GM21367 (cell line): ENCODE results near the gene USP49.

ENCODE experiments used
- ATAC-seq: cut with Tn5 transposase; IDR thresholded peaks from one replicate; pipeline ENCODE4 v1.9.1; 2021; ENCODE audit not compliant: unreplicated experiment

Gene USP49

DNA sequence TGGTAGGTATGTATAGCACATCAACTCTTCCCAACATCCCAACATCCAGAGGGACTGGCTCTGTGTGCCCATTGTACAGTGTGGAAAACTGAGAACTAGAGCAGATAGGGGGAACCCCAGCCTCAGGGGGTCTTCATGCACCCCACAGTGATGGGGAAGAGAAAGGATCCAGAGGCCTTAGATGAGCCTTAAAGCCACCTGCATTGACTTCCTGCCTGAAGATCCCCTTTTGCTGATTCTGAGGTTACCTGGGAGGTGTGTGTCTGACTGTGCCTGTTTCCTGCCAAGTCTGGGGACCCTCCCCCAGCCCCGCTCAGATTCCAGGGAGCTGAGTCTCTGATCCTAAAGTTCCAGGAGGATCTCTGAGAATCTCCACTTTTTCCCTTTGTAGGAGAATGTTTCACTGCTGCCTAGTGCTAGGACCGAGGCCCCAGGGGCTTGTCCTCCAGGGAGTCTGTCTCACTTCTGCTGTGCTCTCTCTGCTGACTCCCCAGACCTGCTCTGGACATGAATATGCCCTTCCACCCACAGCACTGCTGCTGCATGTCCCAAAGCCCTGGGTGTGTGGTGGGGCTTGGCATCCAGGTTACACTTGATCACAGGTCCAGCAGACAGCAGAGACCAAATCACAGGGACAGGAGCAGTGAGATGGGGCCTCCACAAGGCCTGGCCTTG lies 135.1 kb downstream of the USP49 start:
- ATAC-seq, result no peak

DNA sequence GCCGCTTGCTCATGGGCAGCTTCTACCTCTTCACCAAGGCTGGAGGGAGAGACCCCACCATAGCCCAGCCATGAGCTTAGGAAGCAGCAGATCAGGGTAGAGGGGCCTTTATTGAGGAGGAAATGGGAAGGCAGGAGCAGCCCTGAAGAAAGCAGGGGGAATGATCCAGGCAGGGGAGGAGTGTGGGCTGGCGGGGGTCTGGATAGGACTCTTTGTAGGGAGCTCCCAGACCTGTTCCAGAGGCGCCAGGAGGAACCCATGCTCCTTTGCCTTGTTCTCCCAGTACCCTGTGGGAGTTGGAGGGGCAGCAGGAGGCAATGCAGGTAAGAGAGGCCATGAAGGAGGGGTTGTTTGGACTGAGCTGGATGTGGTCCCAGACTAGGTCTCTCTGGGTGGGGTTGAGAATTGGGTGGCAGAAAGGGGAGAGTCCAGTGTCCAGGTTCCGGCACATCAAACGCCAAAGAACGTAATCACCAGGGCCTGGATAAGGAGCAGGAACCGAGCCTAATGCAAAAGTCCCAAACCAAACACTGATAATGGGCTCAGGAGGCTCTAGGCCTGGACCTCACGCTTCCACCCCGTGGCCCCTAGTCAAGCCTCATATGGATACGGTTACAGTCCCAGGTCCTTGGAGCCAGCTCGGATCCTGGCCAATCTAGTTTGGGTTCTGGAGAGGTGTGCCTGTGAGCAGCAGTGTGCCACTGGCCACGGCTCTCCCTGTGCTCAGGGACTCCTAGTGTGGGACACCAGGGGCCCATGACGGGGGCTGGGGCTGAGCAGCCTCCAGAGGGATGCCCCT lies 135.9 kb downstream of the USP49 start:
- no peak for ATAC-seq

DNA sequence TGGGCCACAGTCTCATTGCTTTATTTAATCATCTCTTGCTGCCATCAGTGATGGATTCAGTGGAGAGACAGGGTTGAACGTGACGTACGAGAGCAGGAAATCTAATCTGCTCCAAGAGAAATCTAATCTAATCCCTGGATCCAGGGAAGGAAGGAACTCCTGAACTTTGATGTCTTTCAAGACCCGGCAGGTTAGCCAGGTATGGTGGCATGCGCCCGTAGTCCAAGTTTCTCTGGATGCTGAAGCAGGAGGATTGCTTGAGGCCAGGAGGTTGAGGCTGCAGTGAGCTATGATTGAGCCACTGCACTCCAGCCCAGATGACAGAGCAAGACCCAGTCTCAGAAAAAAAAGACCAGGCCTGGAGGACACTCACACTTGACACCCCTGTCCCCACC lies 136.5 kb downstream of the USP49 start:
- ATAC-seq, result no peak

DNA sequence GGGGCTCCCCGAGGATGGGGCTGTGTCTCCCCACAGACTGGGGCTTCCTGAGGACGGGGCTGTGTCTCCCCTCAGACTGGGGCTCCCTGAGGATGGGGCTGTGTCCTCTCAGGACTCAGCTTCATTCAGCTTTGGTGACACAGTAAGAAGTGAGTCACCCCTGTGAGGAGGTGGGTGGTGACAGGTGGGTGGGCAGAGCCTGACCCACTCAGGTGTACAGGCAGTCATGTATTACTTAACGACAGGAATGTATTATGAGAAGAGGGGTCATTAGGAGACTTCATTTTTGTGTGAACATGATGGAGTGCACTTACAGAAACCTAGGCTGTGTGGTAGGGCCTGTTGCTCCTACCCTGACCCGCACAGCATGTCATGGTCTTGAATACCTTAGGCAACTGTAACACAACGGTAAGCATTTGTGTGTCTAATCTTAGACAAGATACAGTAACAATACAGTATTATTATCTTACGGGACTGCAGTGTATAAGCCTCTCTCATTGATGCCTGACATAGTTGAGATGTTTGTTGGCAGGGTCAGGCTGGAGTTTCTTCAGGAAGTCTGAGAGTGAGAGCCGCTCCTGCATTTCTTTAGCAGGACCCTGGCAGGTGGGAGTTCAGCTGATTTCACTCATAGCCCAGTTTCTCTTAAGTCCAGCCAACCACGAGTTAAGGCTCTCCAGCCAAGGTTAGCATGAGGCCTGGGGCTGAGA lies 137.1 kb downstream of the USP49 start:
- ATAC-seq, result no peak

DNA sequence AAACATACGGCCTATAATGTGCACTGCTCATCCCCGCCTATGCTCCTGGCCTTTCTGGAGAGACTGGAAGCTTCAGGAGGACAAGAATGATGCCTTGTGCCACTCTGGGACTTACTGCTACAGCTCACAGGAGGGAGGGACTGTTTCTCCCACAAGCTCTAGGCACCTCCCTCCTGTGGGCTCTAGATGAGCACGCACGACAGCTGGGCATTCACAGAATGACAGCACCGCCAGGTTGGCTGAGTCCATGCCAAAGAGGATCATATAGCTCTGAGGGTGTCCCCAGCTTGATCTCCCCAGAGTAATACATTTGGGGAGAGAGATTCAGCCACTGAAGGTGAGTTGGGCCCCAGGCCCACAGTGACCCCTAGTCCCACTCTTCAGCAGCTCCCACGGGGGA lies 137.9 kb downstream of the USP49 start:
- ATAC-seq, result no peak

GRCh38 chr6:41756354-41756753 lies 138.8 kb downstream of the USP49 start:
- no peak for ATAC-seq

DNA sequence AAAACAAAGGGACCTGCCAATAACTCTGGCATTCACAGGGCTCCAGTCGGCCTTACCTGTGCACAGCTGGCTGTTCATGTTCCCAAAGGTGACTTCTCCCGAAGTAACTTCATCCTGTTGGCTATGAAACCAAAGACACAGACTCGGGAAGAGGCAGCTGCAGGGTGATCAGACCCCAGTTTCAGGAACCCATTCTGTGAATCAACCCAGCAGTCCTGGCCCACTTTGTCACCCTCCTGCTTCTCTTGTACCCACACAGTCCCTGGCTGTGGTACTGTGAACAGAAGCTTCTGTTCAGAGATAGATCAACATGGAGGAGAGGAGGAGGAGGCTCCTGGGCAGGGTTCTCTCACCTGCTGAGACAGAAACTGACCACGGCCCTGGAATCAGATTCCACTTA lies 139.3 kb downstream of the USP49 start:
- no peak for ATAC-seq

- ATAC-seq, result no peak
Observed at GRCh38 chr6:41750374-41750773, 144.8 kb downstream of the USP49 start.

- ATAC-seq, result no peak
Observed at GRCh38 chr6:41748542-41748941, 146.6 kb downstream of the USP49 start.

- ATAC-seq, result no peak
Observed at GRCh38 chr6:41748102-41748477, 147.1 kb downstream of the USP49 start.

DNA sequence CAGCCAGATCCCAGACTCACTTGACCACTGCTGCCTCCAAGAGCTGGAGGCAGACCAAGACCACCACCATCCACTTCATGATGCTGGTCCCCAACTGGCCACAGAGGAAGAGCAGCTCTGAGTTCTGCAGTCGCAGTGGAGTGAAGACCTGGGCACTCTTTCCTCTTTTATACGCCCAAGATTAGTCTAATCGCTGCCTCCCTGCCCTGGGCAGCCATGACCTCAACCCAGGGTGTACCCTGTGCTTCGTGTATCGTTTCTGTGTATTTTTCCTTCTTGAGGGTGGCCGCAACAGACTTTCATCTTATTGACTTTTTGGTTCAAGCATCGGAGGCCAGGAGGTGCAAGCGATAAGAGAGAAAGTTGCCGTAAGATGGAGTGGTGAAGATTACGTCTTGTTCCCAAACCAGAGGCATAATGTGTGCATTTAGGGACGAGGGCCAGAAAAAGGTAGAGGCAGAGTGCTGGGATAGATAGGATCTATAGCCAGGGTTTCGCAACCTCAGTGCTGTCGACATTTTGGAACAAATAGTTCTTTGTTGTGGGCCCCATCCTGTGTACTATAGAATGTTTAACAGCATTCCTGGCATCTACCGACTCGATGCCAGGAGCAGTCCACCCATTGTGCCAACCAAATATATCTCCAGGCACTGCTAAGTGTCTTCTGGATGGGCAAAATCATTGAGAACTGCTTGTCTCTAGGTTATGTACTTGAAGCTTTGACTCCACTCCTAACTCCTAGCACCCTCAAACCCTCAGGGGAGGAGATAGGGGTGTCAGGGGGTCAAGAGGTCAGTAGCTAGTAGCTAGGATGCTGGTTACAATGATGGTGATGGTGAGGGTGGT lies 147.7 kb downstream of the USP49 start, which contains the start of gene PGC:
Gene PGC, minus strand, starts transcription at position 142 of the 846 bp plus-strand sequence. Its CDS starts 63 bp downstream, at position 79.
- ATAC-seq, result no peak

GRCh38 chr6:41746107-41746506 lies 149.1 kb downstream of the USP49 start:
- no peak for ATAC-seq

DNA sequence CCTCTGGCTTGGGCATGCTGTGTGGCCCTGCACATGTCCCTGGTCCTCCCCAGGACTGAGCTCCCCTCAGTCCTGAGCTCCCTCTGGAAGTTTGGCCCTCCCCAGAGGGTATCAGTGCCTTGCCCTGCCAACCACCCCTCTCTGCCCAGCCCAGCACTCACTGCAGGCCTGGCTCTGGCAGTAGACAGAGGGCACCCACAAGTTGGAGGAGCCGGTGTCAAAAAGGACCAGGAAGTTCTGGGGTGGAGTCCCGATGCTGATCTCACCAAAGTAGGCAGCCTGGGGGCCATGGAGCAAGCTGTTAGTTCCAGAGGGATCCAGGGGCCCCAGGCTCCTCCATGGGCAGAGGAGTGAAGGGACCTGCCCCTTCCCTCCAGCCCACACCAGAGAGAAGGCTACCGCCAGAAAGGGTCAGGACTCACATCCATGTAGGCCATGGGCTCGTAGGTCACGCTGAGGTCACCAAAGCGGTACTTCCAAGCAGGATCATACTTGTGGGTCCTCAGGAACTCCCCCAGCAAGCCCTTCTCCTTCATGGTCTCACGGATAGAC lies 150.9 kb downstream of the USP49 start:
- no peak for ATAC-seq

GRCh38 chr6:41743406-41744235 lies 151.6 kb downstream of the USP49 start:
- ATAC-seq, result no peak

GRCh38 chr6:41741625-41742490 lies 153.3 kb downstream of the USP49 start:
- ATAC-seq, result no peak

DNA sequence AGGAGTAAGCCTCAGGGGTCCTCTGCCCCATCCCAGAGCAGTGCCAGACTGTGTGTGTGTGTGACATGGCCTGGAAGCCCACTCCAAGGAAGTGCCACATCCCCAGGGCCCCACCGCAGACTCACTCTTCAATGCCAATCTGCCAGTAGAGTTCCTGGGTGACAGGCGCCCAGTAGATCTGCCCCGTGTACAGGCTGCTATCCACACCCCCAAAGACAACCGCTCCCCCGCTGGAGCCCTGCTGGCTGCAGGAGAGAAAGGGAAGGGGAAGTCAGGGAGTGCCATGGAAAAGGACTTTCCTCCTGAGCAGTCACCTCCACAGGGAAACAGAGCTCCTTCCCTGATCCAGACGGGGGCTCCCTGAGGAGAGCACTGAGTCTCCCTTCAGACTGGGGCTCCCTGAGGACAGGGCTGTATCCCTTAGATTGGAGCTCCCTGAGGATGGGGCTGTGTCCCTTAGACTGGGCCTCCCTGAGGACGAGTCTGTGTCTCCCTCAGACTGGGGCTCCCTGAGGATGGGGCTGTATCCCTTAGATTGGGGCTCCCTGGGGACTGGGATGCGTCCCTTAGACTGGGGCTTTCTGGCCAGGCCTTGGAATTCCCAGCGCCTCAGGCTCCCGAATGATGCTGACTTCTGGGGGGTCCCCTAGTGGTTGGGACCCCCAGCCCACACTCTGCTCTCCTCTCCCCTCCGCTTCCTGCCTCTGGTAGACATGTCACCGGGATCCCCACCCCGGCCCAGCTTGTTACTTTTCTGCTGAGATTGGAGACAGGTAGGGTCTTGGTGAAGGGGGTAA lies 154.6 kb downstream of the USP49 start:
- ATAC-seq, result no peak
